GM19193 (cell line): ENCODE data around the gene TMEM266.

ENCODE experiments used
- POLR2A ChIP-seq: IDR thresholded peaks from 4 replicates; pipeline ENCODE4 v1.6.1; 2011; ENCODE audit not compliant: insufficient read depth, insufficient read length; ENCODE audit errors: extremely low read depth

Gene TMEM266

GRCh38 chr15:76178296-76179000, 118.7 kb downstream of the TMEM266 start:
- no peak for TF ChIP-seq POLR2A

- TF ChIP-seq POLR2A: no peak
Observed at GRCh38 chr15:76179023-76179422, 119.2 kb downstream of the TMEM266 start.

- no peak for TF ChIP-seq POLR2A
Observed at GRCh38 chr15:76180321-76180720, 120.5 kb downstream of the TMEM266 start.

- TF ChIP-seq POLR2A: no peak
Observed at GRCh38 chr15:76181705-76182107, 121.9 kb downstream of the TMEM266 start.

GRCh38 chr15:76183930-76184649, 124.3 kb downstream of the TMEM266 start:
- no peak for TF ChIP-seq POLR2A

GRCh38 chr15:76184650-76185035, 124.9 kb downstream of the TMEM266 start:
- no peak for TF ChIP-seq POLR2A

GRCh38 chr15:76185716-76186115, 125.9 kb downstream of the TMEM266 start:
- TF ChIP-seq POLR2A: no peak

- TF ChIP-seq POLR2A: no peak
Observed at GRCh38 chr15:76187163-76187562, 127.4 kb downstream of the TMEM266 start.

- TF ChIP-seq POLR2A: no peak
Observed at GRCh38 chr15:76189106-76189505, 129.3 kb downstream of the TMEM266 start.

- no peak for TF ChIP-seq POLR2A
Observed at GRCh38 chr15:76190070-76190564, 130.3 kb downstream of the TMEM266 start.

GRCh38 chr15:76190751-76191538, 131.2 kb downstream of the TMEM266 start:
- no peak for TF ChIP-seq POLR2A

GRCh38 chr15:76191539-76192244, 131.9 kb downstream of the TMEM266 start:
- no peak for TF ChIP-seq POLR2A

GRCh38 chr15:76192715-76193114, 132.9 kb downstream of the TMEM266 start:
- no peak for TF ChIP-seq POLR2A

- no peak for TF ChIP-seq POLR2A
Observed at GRCh38 chr15:76193934-76194333, 134.1 kb downstream of the TMEM266 start.

GRCh38 chr15:76195506-76196268, 135.9 kb downstream of the TMEM266 start:
- TF ChIP-seq POLR2A: no peak
